Measurements from ENCODE around the gene CUBN. TPM values are rescaled to one million over a fixed set of nuclear protein-coding genes. Genes with fewer than 3 reads are reported as not detected.

Gene CUBN
- total RNA-seq, 1 experiment from 2014 or later: 0.07 TPM

DNA sequence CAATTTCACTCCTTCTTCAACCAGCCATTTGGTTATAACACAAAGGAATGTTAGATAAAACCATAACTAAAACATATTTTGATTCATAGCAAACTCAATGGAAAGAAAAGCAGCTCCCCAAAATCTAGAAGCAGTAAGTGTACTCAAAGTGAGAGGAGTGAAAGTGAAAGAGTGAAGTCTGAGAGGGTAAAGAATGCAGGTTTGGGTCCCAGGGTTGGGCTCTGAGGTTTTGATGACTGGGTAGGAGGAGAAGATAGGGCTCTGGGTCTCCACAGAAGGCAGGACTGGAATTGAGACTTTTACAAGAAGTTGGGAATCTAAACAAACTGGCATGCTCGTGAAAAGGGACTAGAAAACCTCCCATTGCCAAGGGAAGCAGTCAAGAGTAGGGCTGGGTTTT lies 227.0 kb downstream of the CUBN start:
- H4K20me1 ChIP-seq (ENCODE audit: insufficient read depth): no peaks in the 10 kb centered on the region
- H3K9me3 ChIP-seq (ENCODE audit: insufficient read depth, low read depth): no peaks in the 10 kb centered on the region
- POLR2A ChIA-PET (ENCODE audit: unreplicated experiment): no interaction called here
- DNase-seq: no peak
- no peaks in the 10 kb centered on the region for H3K9me2 ChIP-seq (ENCODE audit: insufficient read depth)
- no peak overlapping the region for H3K4me2 ChIP-seq
- intact Hi-C loops (cut with micrococcal nuclease; ENCODE audit: unreplicated experiment): no loop called here
- H3K27ac ChIP-seq: no peak overlapping the region
- H3K4me1 ChIP-seq (replicated peaks; ENCODE audit: insufficient read depth): no peaks in the 10 kb centered on the region
- CTCF ChIA-PET: no interaction called here
- H3K36me3 ChIP-seq (ENCODE audit: low read depth): no peaks in the 10 kb centered on the region
- H3F3A ChIP-seq (ENCODE audit: insufficient read depth, low read depth): no peaks in the 10 kb centered on the region
- no peak overlapping the region for H3K4me3 ChIP-seq
- no peaks in the 10 kb centered on the region for H3K79me2 ChIP-seq (ENCODE audit: low read depth)
- no TSS peak for BruUV-seq (replicated peaks)
- peaks cover 10% of the 10 kb centered on the region for H3K27me3 ChIP-seq (ENCODE audit: insufficient read depth, low read depth)
- no peak for TF ChIP-seq EZH2 (IDR thresholded peaks at IDR 0.05; ENCODE audit: low read depth)
- TF ChIP-seq, protein P1, sequence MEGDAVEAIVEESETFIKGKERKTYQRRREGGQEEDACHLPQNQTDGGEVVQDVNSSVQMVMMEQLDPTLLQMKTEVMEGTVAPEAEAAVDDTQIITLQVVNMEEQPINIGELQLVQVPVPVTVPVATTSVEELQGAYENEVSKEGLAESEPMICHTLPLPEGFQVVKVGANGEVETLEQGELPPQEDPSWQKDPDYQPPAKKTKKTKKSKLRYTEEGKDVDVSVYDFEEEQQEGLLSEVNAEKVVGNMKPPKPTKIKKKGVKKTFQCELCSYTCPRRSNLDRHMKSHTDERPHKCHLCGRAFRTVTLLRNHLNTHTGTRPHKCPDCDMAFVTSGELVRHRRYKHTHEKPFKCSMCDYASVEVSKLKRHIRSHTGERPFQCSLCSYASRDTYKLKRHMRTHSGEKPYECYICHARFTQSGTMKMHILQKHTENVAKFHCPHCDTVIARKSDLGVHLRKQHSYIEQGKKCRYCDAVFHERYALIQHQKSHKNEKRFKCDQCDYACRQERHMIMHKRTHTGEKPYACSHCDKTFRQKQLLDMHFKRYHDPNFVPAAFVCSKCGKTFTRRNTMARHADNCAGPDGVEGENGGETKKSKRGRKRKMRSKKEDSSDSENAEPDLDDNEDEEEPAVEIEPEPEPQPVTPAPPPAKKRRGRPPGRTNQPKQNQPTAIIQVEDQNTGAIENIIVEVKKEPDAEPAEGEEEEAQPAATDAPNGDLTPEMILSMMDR (conservative IDR thresholded peaks at IDR 0.05): no peak
- no peak overlapping the region for H2AFZ ChIP-seq

DNA sequence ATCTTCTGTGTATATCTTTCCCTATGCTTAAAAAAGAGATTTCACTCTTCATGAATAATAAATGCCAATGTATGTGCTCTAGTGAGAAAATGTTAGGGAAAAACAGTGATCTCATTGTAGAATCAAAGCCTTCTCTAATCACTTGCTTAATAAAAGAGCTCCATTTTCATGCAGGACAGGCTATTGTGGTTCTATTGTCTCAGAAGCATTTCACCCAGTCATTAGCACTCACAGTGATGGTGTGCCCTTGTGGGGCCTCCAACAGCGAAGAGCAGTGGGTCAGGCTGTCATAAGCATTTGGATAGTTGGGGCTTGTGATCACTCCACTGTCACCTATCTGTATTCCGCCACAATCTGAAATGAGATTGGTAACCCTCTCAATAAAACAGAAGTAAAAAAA lies 228.5 kb downstream of the CUBN start:
- Histone ChIP-seq H2AFZ (no peak overlapping the region), H3K4me3 (no peak overlapping the region), H3K4me2 (no peak overlapping the region), H3K27me3 (ENCODE audit: insufficient read depth, low read depth) (peaks cover 22% of the 10 kb centered on the region), H3K27ac (no peak overlapping the region), H3K9me2 (ENCODE audit: insufficient read depth) (no peaks in the 10 kb centered on the region), H3K36me3 (ENCODE audit: low read depth) (no peaks in the 10 kb centered on the region), H4K20me1 (ENCODE audit: insufficient read depth) (no peaks in the 10 kb centered on the region), H3F3A (ENCODE audit: insufficient read depth, low read depth) (no peaks in the 10 kb centered on the region), H3K4me1 (replicated peaks; ENCODE audit: insufficient read depth) (no peaks in the 10 kb centered on the region), H3K79me2 (ENCODE audit: low read depth) (no peaks in the 10 kb centered on the region), H3K9me3 (ENCODE audit: insufficient read depth, low read depth) (no peaks in the 10 kb centered on the region)
- TF ChIP-seq, protein P1 (conservative IDR thresholded peaks at IDR 0.05): no peak
- no peak for TF ChIP-seq EZH2 (IDR thresholded peaks at IDR 0.05; ENCODE audit: low read depth)
- CTCF ChIA-PET: no interaction called here
- POLR2A ChIA-PET (ENCODE audit: unreplicated experiment): no interaction called here
- intact Hi-C loops (cut with micrococcal nuclease; ENCODE audit: unreplicated experiment): no loop called here
- no peak for DNase-seq
- BruUV-seq (replicated peaks): no TSS peak

DNA sequence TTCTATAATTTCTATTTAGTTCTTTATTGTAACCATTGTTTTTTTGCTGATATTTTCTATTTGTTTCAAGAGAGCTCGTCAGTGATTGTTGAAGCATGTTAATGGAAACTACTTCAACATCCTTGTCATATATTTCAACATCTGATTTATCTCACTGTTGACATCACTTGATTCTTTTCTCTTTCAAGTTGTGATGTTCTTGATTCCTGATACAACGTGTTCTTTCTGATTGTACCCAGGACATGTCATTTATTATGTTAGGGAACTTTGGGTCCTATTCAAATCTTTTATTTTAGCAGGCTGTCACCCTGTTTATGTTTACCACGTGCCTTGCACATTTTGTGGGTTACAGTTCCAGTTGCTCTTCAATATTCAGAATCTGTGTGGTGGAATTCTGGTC lies 232.6 kb downstream of the CUBN start:
- TF ChIP-seq, protein P1 (conservative IDR thresholded peaks at IDR 0.05): no peak
- TF ChIP-seq EZH2 (IDR thresholded peaks at IDR 0.05; ENCODE audit: low read depth): no peak
- CTCF ChIA-PET: no interaction called here
- POLR2A ChIA-PET (ENCODE audit: unreplicated experiment): no interaction called here
- Histone ChIP-seq H3K36me3 (ENCODE audit: low read depth) (no peaks in the 10 kb centered on the region), H3K4me1 (replicated peaks; ENCODE audit: insufficient read depth) (peaks cover 21% of the 10 kb centered on the region), H2AFZ (no peak overlapping the region), H3K27me3 (ENCODE audit: insufficient read depth, low read depth) (peaks cover 22% of the 10 kb centered on the region), H4K20me1 (ENCODE audit: insufficient read depth) (no peaks in the 10 kb centered on the region), H3K27ac (no peak overlapping the region), H3K9me2 (ENCODE audit: insufficient read depth) (no peaks in the 10 kb centered on the region), H3K79me2 (ENCODE audit: low read depth) (no peaks in the 10 kb centered on the region), H3K9me3 (ENCODE audit: insufficient read depth, low read depth) (no peaks in the 10 kb centered on the region), H3K4me2 (no peak overlapping the region), H3F3A (ENCODE audit: insufficient read depth, low read depth) (peaks cover 17% of the 10 kb centered on the region; the same call in 1 of the 2 replicates), H3K4me3 (no peak overlapping the region)
- intact Hi-C loops (cut with micrococcal nuclease; ENCODE audit: unreplicated experiment): no loop called here
- BruUV-seq (replicated peaks): no TSS peak
- no peak for DNase-seq
